K562 (cell line): Measurements from ENCODE around the gene RPP25. TPM values are rescaled to one million over a fixed set of nuclear protein-coding genes. Genes with fewer than 3 reads are reported as not detected.

Experiments
- CBX1 ChIP-seq: sonication (generic); IDR thresholded peaks from 2 replicates; pipeline ENCODE4 v1.6.1; 2016; ENCODE audit warnings: antibody characterized with exemption, low read depth, mild to moderate bottlenecking
- CBX2 ChIP-seq: fragments of 200-600 bp; sonication (generic); IDR thresholded peaks from one replicate; pipeline ENCODE4 v1.6.1; 2012; ENCODE audit warnings: mild to moderate bottlenecking, low read length, inconsistent platforms; ENCODE audit not compliant: insufficient read depth, poor library complexity, severe bottlenecking
- CHD1 ChIP-seq: fragments of 200-600 bp; sonication (generic); IDR thresholded peaks from one replicate; pipeline ENCODE4 v1.6.1; 2012; ENCODE audit warnings: mild to moderate bottlenecking, moderate library complexity, low read length, inconsistent platforms
- ELF1 ChIP-seq: fragments of 200-800 bp; sonication (Bioruptor generic); IDR thresholded peaks from 2 replicates; pipeline ENCODE4 v1.6.1; 2016; ENCODE audit warnings: missing genetic modification characterization, missing compliant biosample characterization
- FOXJ2 ChIP-seq: fragments of 200-800 bp; sonication (Bioruptor generic); IDR thresholded peaks from 2 replicates; pipeline ENCODE4 v1.6.1; 2016; ENCODE audit warnings: missing genetic modification characterization, missing compliant biosample characterization
- GTF2F1 ChIP-seq: IDR thresholded peaks from 2 replicates; pipeline ENCODE4 v1.6.1; 2011; ENCODE audit warnings: low read depth, low read length, improper control_type of control experiment
- NCOA2 ChIP-seq, 2 experiments: fragments of 450-650 bp; IDR thresholded peaks; 2 replicates each; pipeline ENCODE4 v1.6.1; 2018; ENCODE audit warnings: mild to moderate bottlenecking in 2 of 2, moderate library complexity in 1 of 2; ENCODE audit not compliant: partially characterized antibody in 2 of 2
- RHOXF2B ChIP-seq: fragments of 250-450 bp; sonication (Bioruptor Pico); conservative IDR thresholded peaks from 2 replicates; pipeline ENCODE4 v1.5.1; 2021
- TCF7L2 ChIP-seq: fragments of 150-350 bp; IDR thresholded peaks from 2 replicates; pipeline ENCODE4 v1.6.1; 2016; ENCODE audit warnings: low read depth, mild to moderate bottlenecking, low read length, moderate library complexity
- ZEB2 ChIP-seq: fragments of 450-650 bp; IDR thresholded peaks from 2 replicates; pipeline ENCODE4 v1.6.1; 2016
- ZNF217 ChIP-seq: sonication (generic); formaldehyde crosslinking; IDR thresholded peaks from 2 replicates; pipeline ENCODE4 v1.8.0; 2022; ENCODE audit warnings: mild to moderate bottlenecking, missing genetic modification reagents
- ZNF324 ChIP-seq: fragments of 250-450 bp; sonication (Bioruptor Pico); IDR thresholded peaks from 2 replicates; pipeline ENCODE4 v1.4.0; 2020; ENCODE audit warnings: mild to moderate bottlenecking
- ZNF512 ChIP-seq: IDR thresholded peaks from 2 replicates; pipeline ENCODE4 v1.6.1; 2016; ENCODE audit warnings: missing genetic modification characterization, missing compliant biosample characterization
- polyA plus RNA-seq, 8 experiments: library from polyadenylated mRNA; depleted of rRNA in 4 of 8; stranded (reverse) in 5 of 8; unstranded in 3 of 8; fragments of >200 nt; fragmentation: Nextera tagmentation in 2 of 8; fragmentation: Illumina TruSeq in 1 of 8; extraction: Ambion mirVana in 2 of 8; extraction: Trizol in 1 of 8; gene quantifications; 2 replicates each; pipeline versions ENCODE4 v1.2.1 to v1.2.3, GENCODE V29; 2011 to 2014; ENCODE audit warnings: inconsistent platforms in 1 of 8, missing spikeins in 1 of 8
- total RNA-seq, 7 experiments: library from RNA; depleted of rRNA in 6 of 7; stranded (reverse); fragments of >200 nt in 6 of 7; fragmentation: Illumina TruSeq in 2 of 7; extraction: Trizol in 2 of 7; gene quantifications; 2 replicates each; pipeline versions ENCODE4 v1.2.1 to v1.2.3, GENCODE V29; 2011 to 2021; ENCODE audit warnings: low replicate concordance in 1 of 7
- TF ChIP-seq, protein P1 (sequence below): fragments of 250-450 bp; sonication (Bioruptor Pico); IDR thresholded peaks from 2 replicates; pipeline ENCODE4 v1.5.0; 2021; ENCODE audit warnings: mild to moderate bottlenecking, moderate library complexity
- TF ChIP-seq, protein P2 (sequence below): sonication (generic); formaldehyde crosslinking; IDR thresholded peaks from 2 replicates; pipeline ENCODE4 v1.8.0; 2023; ENCODE audit warnings: missing genetic modification reagents, mild to moderate bottlenecking, borderline replicate concordance
- TF ChIP-seq, protein P3 (sequence below), 2 experiments: fragments of 250-450 bp in 1 of 2; fragments of 450-650 bp in 1 of 2; sonication (Bioruptor Pico) in 1 of 2; IDR thresholded peaks; 2 replicates each; pipeline versions ENCODE4 v1.6.1 to v1.8.0; 2016 to 2021; ENCODE audit warnings: mild to moderate bottlenecking in 2 of 2, moderate library complexity in 2 of 2, missing compliant biosample characterization in 1 of 2, missing genetic modification characterization in 1 of 2

Gene RPP25
- total and polyA plus RNA-seq, 9 of the 15 experiments (the other 6 are each of a cell fraction or from before 2014, with no cell fraction given) = 1.1 to 12.3 (median 5.6) TPM

DNA sequence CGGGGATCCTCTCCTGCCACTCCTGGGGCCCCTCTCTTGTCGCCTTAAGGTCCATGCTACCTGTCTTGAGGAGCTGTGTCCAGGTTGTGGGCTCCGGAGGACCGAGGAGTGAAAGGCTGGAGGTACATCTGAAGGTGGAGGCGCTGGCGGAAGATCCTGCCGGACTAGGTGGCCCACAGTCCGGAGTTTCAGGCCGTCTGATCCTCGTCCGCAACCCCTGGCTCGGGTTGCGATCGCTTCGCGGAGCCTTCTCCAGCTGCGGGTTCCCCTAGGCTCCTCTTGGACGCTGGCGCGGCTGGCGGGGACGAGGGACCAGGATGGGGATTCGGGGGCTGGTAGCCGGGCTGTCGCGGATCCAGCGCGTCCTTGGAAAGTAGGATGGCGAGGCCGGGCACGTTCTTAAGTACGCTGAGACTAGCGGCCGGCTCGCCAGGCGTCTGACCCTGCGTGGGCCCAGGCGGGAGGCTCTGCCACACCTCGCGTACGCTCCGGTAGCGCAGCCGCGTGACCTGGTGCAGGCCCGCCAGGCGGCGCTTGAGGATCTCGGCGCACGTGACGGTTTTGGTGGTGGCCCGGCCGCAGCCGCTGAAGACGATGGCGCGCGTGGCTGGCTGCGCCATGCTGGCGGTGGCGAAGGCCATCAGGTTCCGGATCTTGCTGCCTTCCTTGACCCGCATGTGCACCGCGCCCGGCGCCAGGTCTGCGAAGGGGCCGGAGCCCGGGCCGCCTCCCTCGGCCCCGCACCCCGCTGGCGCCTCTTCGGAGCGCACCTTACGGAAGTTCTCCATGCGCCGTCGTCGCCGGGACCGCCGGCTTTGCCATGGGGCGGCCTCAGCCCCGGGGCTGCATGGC lies 550 bp downstream of the RPP25 start (continued):
- no peak for TF ChIP-seq ZNF512 (tag)
- TF ChIP-seq, protein P1, sequence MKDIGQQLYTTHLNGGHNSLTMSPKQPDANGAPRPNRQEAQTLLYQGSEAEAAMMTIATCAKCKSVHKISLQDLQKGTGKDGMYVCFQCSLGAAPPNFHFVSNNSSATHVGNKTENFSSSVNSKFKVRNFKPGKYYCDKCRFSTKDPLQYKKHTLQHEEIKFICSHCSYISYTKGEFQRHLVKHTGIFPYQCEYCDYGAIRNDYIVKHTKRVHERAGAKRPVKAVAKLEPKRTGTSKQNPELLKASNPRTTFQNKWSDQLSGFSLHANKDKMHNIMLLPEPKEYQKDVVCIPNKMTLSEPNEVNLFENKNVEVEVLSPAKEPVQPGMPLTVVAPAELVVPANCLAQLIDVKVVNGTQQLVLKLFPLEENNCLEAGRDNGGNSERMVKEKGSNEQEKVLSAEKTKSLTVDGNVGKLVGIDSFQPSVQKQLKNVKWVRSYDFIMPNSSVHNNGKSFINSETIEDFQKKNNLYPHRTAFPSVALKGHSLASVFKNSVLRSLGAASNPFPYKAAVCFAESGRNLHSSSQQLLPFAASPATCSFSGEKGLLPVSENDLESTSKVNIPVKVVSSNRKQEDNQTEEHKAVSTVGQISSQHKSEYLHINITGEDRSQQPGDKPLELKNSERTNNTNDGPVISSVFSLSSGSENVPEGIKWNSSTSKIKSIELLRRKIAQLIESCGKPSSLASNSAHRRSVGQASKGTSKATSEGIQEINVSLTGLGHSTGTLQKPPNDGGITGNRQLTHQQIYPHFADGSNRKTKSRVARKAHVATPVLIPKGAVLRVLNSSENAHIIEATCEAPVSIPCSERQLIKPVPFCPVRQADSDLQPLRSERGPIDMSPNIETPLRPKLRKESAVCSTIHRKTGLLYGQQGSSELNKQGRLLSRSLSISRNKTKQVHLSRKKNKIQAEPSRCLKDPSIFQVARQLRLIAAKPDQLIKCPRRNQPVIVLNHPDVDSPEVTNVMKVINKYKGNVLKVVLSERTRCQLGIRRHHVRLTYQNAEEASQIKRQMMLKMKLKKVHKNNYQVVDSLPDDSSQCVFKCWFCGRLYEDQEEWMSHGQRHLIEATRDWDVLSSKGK = no peak
- TF ChIP-seq RHOXF2B (CRISPR knock-in tag) = no peak
- no peak for TF ChIP-seq ZNF324 (CRISPR knock-in tag)
- TF ChIP-seq, protein P2, sequence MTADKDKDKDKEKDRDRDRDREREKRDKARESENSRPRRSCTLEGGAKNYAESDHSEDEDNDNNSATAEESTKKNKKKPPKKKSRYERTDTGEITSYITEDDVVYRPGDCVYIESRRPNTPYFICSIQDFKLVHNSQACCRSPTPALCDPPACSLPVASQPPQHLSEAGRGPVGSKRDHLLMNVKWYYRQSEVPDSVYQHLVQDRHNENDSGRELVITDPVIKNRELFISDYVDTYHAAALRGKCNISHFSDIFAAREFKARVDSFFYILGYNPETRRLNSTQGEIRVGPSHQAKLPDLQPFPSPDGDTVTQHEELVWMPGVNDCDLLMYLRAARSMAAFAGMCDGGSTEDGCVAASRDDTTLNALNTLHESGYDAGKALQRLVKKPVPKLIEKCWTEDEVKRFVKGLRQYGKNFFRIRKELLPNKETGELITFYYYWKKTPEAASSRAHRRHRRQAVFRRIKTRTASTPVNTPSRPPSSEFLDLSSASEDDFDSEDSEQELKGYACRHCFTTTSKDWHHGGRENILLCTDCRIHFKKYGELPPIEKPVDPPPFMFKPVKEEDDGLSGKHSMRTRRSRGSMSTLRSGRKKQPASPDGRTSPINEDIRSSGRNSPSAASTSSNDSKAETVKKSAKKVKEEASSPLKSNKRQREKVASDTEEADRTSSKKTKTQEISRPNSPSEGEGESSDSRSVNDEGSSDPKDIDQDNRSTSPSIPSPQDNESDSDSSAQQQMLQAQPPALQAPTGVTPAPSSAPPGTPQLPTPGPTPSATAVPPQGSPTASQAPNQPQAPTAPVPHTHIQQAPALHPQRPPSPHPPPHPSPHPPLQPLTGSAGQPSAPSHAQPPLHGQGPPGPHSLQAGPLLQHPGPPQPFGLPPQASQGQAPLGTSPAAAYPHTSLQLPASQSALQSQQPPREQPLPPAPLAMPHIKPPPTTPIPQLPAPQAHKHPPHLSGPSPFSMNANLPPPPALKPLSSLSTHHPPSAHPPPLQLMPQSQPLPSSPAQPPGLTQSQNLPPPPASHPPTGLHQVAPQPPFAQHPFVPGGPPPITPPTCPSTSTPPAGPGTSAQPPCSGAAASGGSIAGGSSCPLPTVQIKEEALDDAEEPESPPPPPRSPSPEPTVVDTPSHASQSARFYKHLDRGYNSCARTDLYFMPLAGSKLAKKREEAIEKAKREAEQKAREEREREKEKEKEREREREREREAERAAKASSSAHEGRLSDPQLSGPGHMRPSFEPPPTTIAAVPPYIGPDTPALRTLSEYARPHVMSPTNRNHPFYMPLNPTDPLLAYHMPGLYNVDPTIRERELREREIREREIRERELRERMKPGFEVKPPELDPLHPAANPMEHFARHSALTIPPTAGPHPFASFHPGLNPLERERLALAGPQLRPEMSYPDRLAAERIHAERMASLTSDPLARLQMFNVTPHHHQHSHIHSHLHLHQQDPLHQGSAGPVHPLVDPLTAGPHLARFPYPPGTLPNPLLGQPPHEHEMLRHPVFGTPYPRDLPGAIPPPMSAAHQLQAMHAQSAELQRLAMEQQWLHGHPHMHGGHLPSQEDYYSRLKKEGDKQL (CRISPR knock-in tag) = peak; percentile 97
- TF ChIP-seq ZEB2 = 0 out of 2 replicates have a peak, but pooled peaks have one; percentile 14
- no peak for TF ChIP-seq NCOA2 (IDR thresholded peaks at IDR 0.05; ENCODE audit: partially characterized antibody in 2 of 2)
- TF ChIP-seq ELF1 (tag) = no peak
- no peak for TF ChIP-seq TCF7L2
- TF ChIP-seq, protein P3, sequence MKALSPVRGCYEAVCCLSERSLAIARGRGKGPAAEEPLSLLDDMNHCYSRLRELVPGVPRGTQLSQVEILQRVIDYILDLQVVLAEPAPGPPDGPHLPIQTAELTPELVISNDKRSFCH (CRISPR knock-in tag; IDR thresholded peaks at IDR 0.05) = no peak
- TF ChIP-seq, protein P3 (tag; IDR thresholded peaks at IDR 0.05) = peak; percentile 93
- peak; percentile 97 for TF ChIP-seq ZNF217 (CRISPR knock-in tag)
- no peak for TF ChIP-seq CHD1
- no peak for TF ChIP-seq FOXJ2 (tag)
- no peak for TF ChIP-seq CBX2
- no peak for TF ChIP-seq GTF2F1
- TF ChIP-seq CBX1 = peak; percentile 83
